T follicular helper cell (primary cell): Measurements from ENCODE around the gene LAPTM5.
A peak's percentile ranks its signal among the peaks of the same experiment; 100 is the strongest.

Source experiments
- DNase-seq: peaks from one replicate; pipeline ENCODE4 v3.0.0-alpha.2; 2020; ENCODE audit warnings: low read depth

LAPTM5 gene

GRCh38 chr1:30756545-30757351 lies 826 bp downstream of the LAPTM5 start:
- peak; percentile 65 for DNase-seq

- no peak for DNase-seq
Observed at GRCh38 chr1:30756206-30756544, 1.4 kb downstream of the LAPTM5 start.

GRCh38 chr1:30755746-30756145 lies 1.8 kb downstream of the LAPTM5 start:
- DNase-seq: no peak

GRCh38 chr1:30755334-30755733 lies 2.2 kb downstream of the LAPTM5 start:
- no peak for DNase-seq

- DNase-seq: no peak
Observed at GRCh38 chr1:30754684-30755171, 2.8 kb downstream of the LAPTM5 start.

GRCh38 chr1:30753660-30754123 lies 3.9 kb downstream of the LAPTM5 start:
- DNase-seq: no peak

GRCh38 chr1:30753118-30753517 lies 4.5 kb downstream of the LAPTM5 start:
- no peak for DNase-seq

GRCh38 chr1:30752651-30752908 lies 5.0 kb downstream of the LAPTM5 start:
- no peak for DNase-seq

GRCh38 chr1:30751830-30752650 lies 5.5 kb downstream of the LAPTM5 start:
- no peak for DNase-seq

- DNase-seq: no peak
Observed at GRCh38 chr1:30750731-30751291, 6.8 kb downstream of the LAPTM5 start.

GRCh38 chr1:30749691-30750583 lies 7.6 kb downstream of the LAPTM5 start:
- DNase-seq: peak; percentile 82

- no peak for DNase-seq
Observed at GRCh38 chr1:30748699-30749401, 8.7 kb downstream of the LAPTM5 start.

GRCh38 chr1:30748098-30748698 lies 9.4 kb downstream of the LAPTM5 start:
- no peak for DNase-seq

GRCh38 chr1:30747033-30748008 lies 10.3 kb downstream of the LAPTM5 start:
- DNase-seq: no peak

GRCh38 chr1:30746212-30747032 lies 11.2 kb downstream of the LAPTM5 start:
- DNase-seq: no peak

- DNase-seq: no peak
Observed at GRCh38 chr1:30745834-30746208, 11.8 kb downstream of the LAPTM5 start.

GRCh38 chr1:30745156-30745833 lies 12.3 kb downstream of the LAPTM5 start:
- no peak for DNase-seq

- DNase-seq: no peak
Observed at GRCh38 chr1:30744060-30744756, 13.4 kb downstream of the LAPTM5 start.
